ENCODE measurements around the gene NCAN.

The NCAN gene

DNA sequence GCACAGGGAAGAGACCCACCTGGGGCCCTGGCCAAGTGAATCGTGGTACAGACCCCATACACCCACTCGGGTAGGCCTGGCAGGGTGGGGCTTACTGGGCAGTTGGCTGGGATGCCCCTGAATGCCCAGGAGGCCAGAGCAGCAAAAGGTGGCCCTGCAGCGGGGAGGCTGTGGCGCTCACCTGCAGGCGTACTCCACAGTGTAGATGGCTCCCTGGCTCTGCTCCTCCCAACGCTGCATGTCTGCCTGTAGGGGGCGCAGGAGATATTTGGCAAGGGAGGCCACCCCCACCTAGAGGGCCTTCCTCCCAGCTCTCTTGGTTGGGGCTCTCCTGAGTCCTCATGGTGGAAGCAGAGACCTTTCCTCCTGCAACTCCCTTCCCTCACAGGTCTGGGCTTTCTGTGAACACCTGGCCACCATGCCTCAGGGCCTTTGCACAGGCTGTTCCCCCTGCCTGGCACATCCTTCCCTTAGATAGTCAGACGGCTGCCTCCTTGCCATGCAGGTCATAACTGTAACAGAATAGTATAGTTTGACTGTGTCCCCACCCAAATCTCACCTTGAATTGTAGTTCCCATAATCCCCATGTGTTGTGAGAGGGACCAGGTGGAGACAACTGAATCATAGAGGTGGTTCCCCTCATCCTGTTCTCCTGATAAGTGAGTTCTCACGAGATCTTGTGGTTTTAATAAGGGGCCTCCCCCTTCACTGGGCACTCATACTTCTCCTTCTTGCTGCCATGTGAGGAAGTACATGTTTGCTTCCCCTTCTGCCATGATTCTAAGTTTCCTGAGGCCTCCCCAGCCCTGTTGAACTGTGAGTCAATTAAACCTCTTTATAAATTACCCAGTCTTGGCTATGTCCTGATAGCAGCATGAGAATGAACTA is 25.7 kb upstream of the NCAN start:
- DNase-seq (ENCODE audit: low read depth): no peak
- no peak overlapping the region for H3K4me3 ChIP-seq (ENCODE audit: low read depth, low read length)
- in situ Hi-C loops (cut with HindIII; ENCODE audit: low sequenced_read_pairs): no loop called here
- peak; percentile 59 for TF ChIP-seq CTCF (IDR thresholded peaks at IDR 0.05; ENCODE audit: low read depth, low read length, missing control alignments)

- in situ Hi-C loops (cut with HindIII; ENCODE audit: low sequenced_read_pairs): no loop called here
- no peak overlapping the region for H3K4me3 ChIP-seq (ENCODE audit: low read depth, low read length)
- TF ChIP-seq CTCF (IDR thresholded peaks at IDR 0.05; ENCODE audit: low read depth, low read length, missing control alignments): no peak
- no peak for DNase-seq (ENCODE audit: low read depth)
Measured at GRCh38 chr19:19186742-19187141, 25.0 kb upstream of the NCAN start.

DNA sequence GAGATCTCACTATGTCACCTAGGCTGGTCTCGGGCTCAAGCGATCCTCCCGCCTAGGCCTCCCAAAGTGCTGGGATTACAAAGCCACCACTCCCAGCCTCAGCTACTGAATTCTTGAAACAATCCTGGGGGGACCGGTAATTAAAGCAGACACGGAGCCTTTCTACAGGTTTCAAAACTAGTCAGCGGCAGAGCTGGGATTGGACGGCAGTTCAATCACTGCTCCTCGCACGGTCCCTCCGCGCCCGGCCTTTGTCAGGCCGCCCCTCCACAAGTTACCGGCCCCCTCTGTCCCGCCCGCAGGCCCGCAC is 20.0 kb upstream of the NCAN start:
- in situ Hi-C loops (cut with HindIII; ENCODE audit: low sequenced_read_pairs): no loop called here
- H3K4me3 ChIP-seq (ENCODE audit: low read depth, low read length): peak overlapping the region; percentile 65
- TF ChIP-seq CTCF (IDR thresholded peaks at IDR 0.05; ENCODE audit: low read depth, low read length, missing control alignments): no peak
- DNase-seq (ENCODE audit: low read depth): no peak

DNA sequence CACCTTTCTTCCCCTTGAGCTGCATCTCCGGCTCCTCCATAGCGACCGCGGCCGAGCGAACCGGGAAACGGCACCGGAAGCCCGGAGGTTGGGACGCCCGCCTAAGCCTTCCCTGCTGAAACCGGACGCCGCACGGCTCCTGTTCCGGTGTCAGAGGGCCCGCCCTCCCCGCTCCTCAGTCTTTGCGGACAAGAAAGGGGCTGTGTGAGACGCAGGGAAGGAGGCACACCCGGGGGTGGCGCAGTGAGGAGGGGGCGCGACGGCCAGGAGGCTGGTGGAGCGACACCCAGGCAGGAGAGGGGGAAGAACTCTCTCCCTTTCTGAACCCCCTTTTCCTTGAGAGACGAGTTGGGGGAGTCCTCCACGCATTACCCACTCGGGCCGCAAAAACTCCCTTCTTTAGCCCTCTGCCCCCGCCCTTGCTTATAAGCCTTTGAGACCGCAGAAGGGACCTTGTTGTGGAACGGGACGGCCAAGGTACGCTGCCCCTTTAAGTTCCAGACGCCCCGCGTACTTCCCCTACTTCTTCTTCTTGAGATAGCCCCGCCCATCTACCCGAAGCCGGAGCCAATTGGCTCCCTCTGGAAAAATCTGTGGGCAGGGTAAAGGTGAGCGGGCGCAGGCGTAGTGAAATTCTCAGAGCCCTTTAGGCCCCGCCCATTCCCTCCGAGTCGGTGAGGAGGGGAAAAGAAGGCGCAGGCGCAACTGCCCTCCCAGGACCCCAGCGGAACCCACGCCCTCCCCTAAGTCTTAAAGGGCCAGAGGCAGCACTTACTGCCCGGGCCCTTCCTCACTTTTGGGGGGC is 19.5 kb upstream of the NCAN start, which contains the start of the genes BORCS8 and RFXANK:
Gene BORCS8 (minus strand): TSS at position 75 of the 805 bp plus-strand sequence. CDS start 35 bp downstream, at position 40.
Gene RFXANK (plus strand): TSS at position 181 of the 805 bp plus-strand sequence. CDS start 1,689 bp downstream, outside the sequence.
- in situ Hi-C loops (cut with HindIII; ENCODE audit: low sequenced_read_pairs): no loop called here
- no peak for TF ChIP-seq CTCF (IDR thresholded peaks at IDR 0.05; ENCODE audit: low read depth, low read length, missing control alignments)

DNA sequence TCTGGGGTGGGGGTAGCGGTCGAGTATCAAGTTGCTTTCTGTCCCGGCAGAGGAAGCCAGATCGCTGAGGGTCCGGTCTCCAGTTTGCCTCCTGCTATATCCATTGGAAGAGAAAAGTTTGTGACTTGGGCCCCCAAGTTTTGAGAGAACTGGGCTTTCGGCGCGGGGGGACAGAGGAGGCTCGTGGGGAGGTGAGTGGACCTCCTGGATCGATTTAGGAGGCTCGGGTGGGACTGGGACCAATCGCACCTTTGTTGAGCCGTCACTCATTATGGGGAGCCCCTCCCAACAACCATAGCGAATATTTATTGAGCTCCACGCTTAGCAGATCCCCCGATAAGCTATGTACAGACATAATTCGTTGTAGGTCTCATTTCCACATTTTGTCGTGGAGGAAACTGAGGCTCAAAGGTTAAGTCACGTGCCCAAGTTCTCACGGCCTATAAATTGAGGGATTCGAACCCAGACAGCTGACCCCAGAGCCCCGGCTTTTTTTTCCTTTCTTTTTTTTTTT is 18.8 kb upstream of the NCAN start:
- no peak for DNase-seq (ENCODE audit: low read depth)
- in situ Hi-C loops (cut with HindIII; ENCODE audit: low sequenced_read_pairs): no loop called here
- H3K4me3 ChIP-seq (ENCODE audit: low read depth, low read length): peak overlapping the region; percentile 65
- TF ChIP-seq CTCF (IDR thresholded peaks at IDR 0.05; ENCODE audit: low read depth, low read length, missing control alignments): no peak

More for the DNA sequence above, 19.5 kb upstream of the NCAN start, which contains the start of the genes BORCS8 and RFXANK:
- H3K4me3 ChIP-seq (ENCODE audit: low read depth, low read length): peak within 1 kb of the TSS; percentile 65
- peak; percentile 98 for DNase-seq (ENCODE audit: low read depth)

DNA sequence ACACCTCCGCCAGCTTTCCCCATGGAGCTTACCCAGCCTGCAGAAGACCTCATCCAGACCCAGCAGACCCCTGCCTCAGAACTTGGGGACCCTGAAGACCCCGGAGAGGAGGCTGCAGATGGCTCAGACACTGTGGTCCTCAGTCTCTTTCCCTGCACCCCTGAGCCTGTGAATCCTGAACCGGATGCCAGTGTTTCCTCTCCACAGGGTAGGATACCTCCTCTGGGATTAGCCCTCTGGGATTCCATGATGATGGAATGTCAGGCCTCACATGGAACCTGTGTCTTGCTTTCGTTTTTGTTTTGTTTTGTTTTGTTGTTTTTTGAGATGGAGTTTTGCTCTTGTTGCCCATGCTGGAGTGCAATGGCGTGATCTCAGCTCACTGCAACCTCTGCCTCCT is 17.8 kb upstream of the NCAN start:
- no peak for TF ChIP-seq CTCF (IDR thresholded peaks at IDR 0.05; ENCODE audit: low read depth, low read length, missing control alignments)
- in situ Hi-C loops (cut with HindIII; ENCODE audit: low sequenced_read_pairs): no loop called here
- DNase-seq (ENCODE audit: low read depth): no peak
- peak overlapping the region; percentile 65 for H3K4me3 ChIP-seq (ENCODE audit: low read depth, low read length)

Measured in astrocyte of the cerebellum (primary cell).